Measurements from ENCODE around the gene TRMT61A. TPM values are rescaled to one million over a fixed set of nuclear protein-coding genes. Genes with fewer than 3 reads are reported as not detected.

Gene TRMT61A
- total and polyA plus RNA-seq, 10 of the 15 experiments (the other 5 are each of a cell fraction or from before 2014, with no cell fraction given): 0.11 to 21.9 (median 11.4) TPM

GRCh38 chr14:103519043-103519836 lies 9.8 kb upstream of the TRMT61A start:
- ATAC-seq: no peak
- WGBS (ENCODE audit: insufficient coverage, insufficient replicate concordance, low lambda C conversion rate, missing lambda C conversion rate): 28% methylated on average over 13 of the region's 13 CpGs
- POLR2A ChIA-PET: interaction anchor here (0.5 kb wide), 1 partner anchor 12 kb away, joined by 3 read pairs; no protein-coding TSS in a partner anchor
- in situ Hi-C loops (cut with MboI): loop anchor here (5.0 kb wide), 1 partner anchor 38 kb away; no protein-coding TSS in a partner anchor
- CTCF ChIA-PET: interaction anchor here (0.5 to 6.5 kb wide), 18 partner anchors 9 to 165 kb away, joined by 3 to 53 read pairs (median 3); partner anchors contain the start of gene TRMT61A
- H3K4me2 ChIP-seq (ENCODE audit: control insufficient read depth, insufficient read depth): no peak overlapping the region
- no peaks in the 10 kb centered on the region for H4K20me1 ChIP-seq (ENCODE audit: control insufficient read depth, insufficient read depth)
- no peak for FAIRE-seq
- no peak overlapping the region; the same call in 1 of the 2 replicates for H3K4me3 ChIP-seq
- no TSS peak for BruUV-seq (replicated peaks)
- H3K9ac ChIP-seq (ENCODE audit: control insufficient read depth, insufficient read depth, low read length): no peak overlapping the region
- H3K9me3 ChIP-seq (replicated peaks; ENCODE audit: control insufficient read depth, insufficient read depth, low read length): no peaks in the 10 kb centered on the region; the same call in 2 of the 3 replicates
- no peak overlapping the region for H3K27ac ChIP-seq (ENCODE audit: control insufficient read depth, insufficient read depth)
- H3K36me3 ChIP-seq (ENCODE audit: control insufficient read depth in 2 of 2, insufficient read depth in 2 of 2, low read length in 1 of 2): no peaks in the 10 kb centered on the region
- H2AFZ ChIP-seq (ENCODE audit: control insufficient read depth, low read depth, low read length): no peak overlapping the region
- SMC1A ChIA-PET (ENCODE audit: uncharacterized antibody, unreplicated experiment): interaction anchor here (0.7 to 3.0 kb wide), 7 partner anchors 9 to 42 kb away, joined by 3 to 13 read pairs (median 3); partner anchors contain the start of gene TRMT61A
- DNase-seq (ENCODE audit: low read depth, low spot score): no peak
- intact Hi-C loops (cut with micrococcal nuclease; ENCODE audit: unreplicated experiment): no loop called here
- RAD21 ChIA-PET (ENCODE audit: unreplicated experiment): interaction anchor here (1.0 to 2.2 kb wide), 6 partner anchors 9 to 223 kb away, joined by 3 to 25 read pairs (median 7); partner anchors contain the start of gene TRMT61A
- 0 out of 3 replicates have a peak, but pooled peaks have one; percentile 7 for TF ChIP-seq POU2F2 (IDR thresholded peaks at IDR 0.05; ENCODE audit: borderline replicate concordance, low read depth, low read length)
- no peak for TF ChIP-seq STAT1 (conservative IDR thresholded peaks at IDR 0.05)
- no peak for TF ChIP-seq ZSCAN29 (IDR thresholded peaks at IDR 0.05)
- no peak for TF ChIP-seq SMAD5 (IDR thresholded peaks at IDR 0.05; ENCODE audit: low read depth)
- H3K27me3 ChIP-seq (replicated peaks in 1 of 2; ENCODE audit: control insufficient read depth in 2 of 2, insufficient read depth in 2 of 2, low read length in 1 of 2): peaks cover 2% of the 10 kb centered on the region in 2 experiments; a peak in 2 of 4 replicates
- H3K4me1 ChIP-seq (ENCODE audit: control insufficient read depth, insufficient read depth, low read length): peaks cover 25% of the 10 kb centered on the region
- no peaks in the 10 kb centered on the region for H3K79me2 ChIP-seq (ENCODE audit: control insufficient read depth, insufficient read depth, low read length)

GRCh38 chr14:103519837-103520212 lies 9.2 kb upstream of the TRMT61A start:
- FAIRE-seq (no peak), ATAC-seq (no peak), DNase-seq (ENCODE audit: low read depth, low spot score) (no peak)
- H3K27me3 ChIP-seq (replicated peaks in 1 of 2; ENCODE audit: control insufficient read depth in 2 of 2, insufficient read depth in 2 of 2, low read length in 1 of 2): peaks cover 2% of the 10 kb centered on the region in 2 experiments; a peak in 2 of 4 replicates
- no peaks in the 10 kb centered on the region for H4K20me1 ChIP-seq (ENCODE audit: control insufficient read depth, insufficient read depth)
- ChIA-PET POLR2A (interaction anchor here (1.3 kb wide), 1 partner anchor 24 kb away, joined by 4 read pairs; no protein-coding TSS in a partner anchor), CTCF (interaction anchor here (1.3 to 6.5 kb wide), 4 partner anchors 9 to 38 kb away, joined by 4 to 53 read pairs (median 22); partner anchors contain the start of gene TRMT61A), RAD21 (ENCODE audit: unreplicated experiment) (interaction anchor here (0.6 to 2.2 kb wide), 2 partner anchors 28 to 44 kb away, joined by 3 to 25 read pairs; no protein-coding TSS in a partner anchor), SMC1A (ENCODE audit: uncharacterized antibody, unreplicated experiment) (interaction anchor here (1.0 to 1.8 kb wide), 3 partner anchors 15 to 38 kb away, joined by 3 to 13 read pairs (median 3); no protein-coding TSS in a partner anchor)
- H3K27ac ChIP-seq (ENCODE audit: control insufficient read depth, insufficient read depth): no peak overlapping the region
- H3K9me3 ChIP-seq (replicated peaks; ENCODE audit: control insufficient read depth, insufficient read depth, low read length): no peaks in the 10 kb centered on the region; the same call in 2 of the 3 replicates
- H3K4me3 ChIP-seq: no peak overlapping the region
- H3K36me3 ChIP-seq (ENCODE audit: control insufficient read depth in 2 of 2, insufficient read depth in 2 of 2, low read length in 1 of 2): no peaks in the 10 kb centered on the region
- BruUV-seq (replicated peaks): no TSS peak
- intact Hi-C loops (cut with micrococcal nuclease; ENCODE audit: unreplicated experiment) (no loop called here), in situ Hi-C loops (cut with MboI) (loop anchor here (5.0 kb wide), 1 partner anchor 37 kb away; no protein-coding TSS in a partner anchor)
- no peaks in the 10 kb centered on the region for H3K79me2 ChIP-seq (ENCODE audit: control insufficient read depth, insufficient read depth, low read length)
- 57% methylated on average over 22 of the region's 22 CpGs for WGBS (ENCODE audit: insufficient coverage, insufficient replicate concordance, low lambda C conversion rate, missing lambda C conversion rate)
- no peak overlapping the region for H2AFZ ChIP-seq (ENCODE audit: control insufficient read depth, low read depth, low read length)
- TF ChIP-seq TCF12 (IDR thresholded peaks at IDR 0.05; ENCODE audit: low read depth, low read length) (no peak), NRF1 (conservative IDR thresholded peaks at IDR 0.05; ENCODE audit: low read depth, low read length) (no peak), MLLT1 (IDR thresholded peaks at IDR 0.05) (0 out of 2 replicates have a peak, but pooled peaks have one; percentile 21), BHLHE40 (IDR thresholded peaks at IDR 0.05; ENCODE audit: borderline replicate concordance in 1 of 2, low read depth in 2 of 2, low read length in 1 of 2) (no peak)
- H3K4me2 ChIP-seq (ENCODE audit: control insufficient read depth, insufficient read depth): no peak overlapping the region; the same call in 1 of the 2 replicates
- peaks cover 25% of the 10 kb centered on the region for H3K4me1 ChIP-seq (ENCODE audit: control insufficient read depth, insufficient read depth, low read length)
- no peak overlapping the region for H3K9ac ChIP-seq (ENCODE audit: control insufficient read depth, insufficient read depth, low read length)
